ENCODE results near the gene BDKRB2. TPM values are rescaled to one million over a fixed set of nuclear protein-coding genes. Genes with fewer than 3 reads are reported as not detected.

BDKRB2 gene
- total and polyA plus RNA-seq, 2 of the 8 experiments (the other 6 are each of a cell fraction or from before 2014, with no cell fraction given): 0.13 to 0.21 TPM

DNA sequence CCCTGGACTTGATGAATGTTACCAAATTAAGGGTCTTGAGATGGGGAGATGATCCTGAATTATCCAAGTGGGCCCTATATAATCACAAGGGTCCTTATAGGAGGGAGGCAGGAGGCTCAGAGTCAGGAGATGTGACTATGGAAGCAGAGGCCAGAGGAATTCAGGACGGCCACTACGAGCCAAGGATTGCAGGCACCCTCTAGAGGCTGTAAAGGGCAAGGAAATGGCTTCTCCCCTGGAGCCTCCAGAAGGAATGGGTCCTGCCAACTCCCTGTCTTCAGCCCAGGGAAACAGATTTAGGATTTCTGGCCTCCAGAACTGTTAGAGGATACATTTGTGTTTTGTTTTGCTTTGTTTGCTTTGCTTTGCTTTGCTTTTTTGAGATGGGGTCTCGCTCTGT, 60.2 kb downstream of the BDKRB2 start (continued):
- no peak for TF ChIP-seq CHD7 (IDR thresholded peaks at IDR 0.05; ENCODE audit: insufficient replicate concordance, low read length)
- TF ChIP-seq SAP30 (IDR thresholded peaks at IDR 0.05; ENCODE audit: insufficient read depth, insufficient replicate concordance, low read length): no peak
- no peak for TF ChIP-seq SP1 (IDR thresholded peaks at IDR 0.05; ENCODE audit: low read depth, low read length)

Data from H1 (cell line).